K562 (cell line): ENCODE data around the gene RREB1. TPM values are rescaled to one million over a fixed set of nuclear protein-coding genes. Genes with fewer than 3 reads are reported as not detected.

Source experiments
- ATF7 ChIP-seq: fragments of 450-650 bp; IDR thresholded peaks from 2 replicates; pipeline ENCODE4 v1.7.1; 2014; ENCODE audit warnings: mild to moderate bottlenecking, moderate library complexity
- BRD4 ChIP-seq: fragments of 200-600 bp; sonication (generic); IDR thresholded peaks from 2 replicates; pipeline ENCODE4 v1.6.1; 2017; ENCODE audit warnings: inconsistent platforms
- BRD9 ChIP-seq: fragments of 450-650 bp; IDR thresholded peaks from 2 replicates; pipeline ENCODE4 v1.6.1; 2018; ENCODE audit warnings: low read depth; ENCODE audit not compliant: partially characterized antibody
- CHD2 ChIP-seq: IDR thresholded peaks from 2 replicates; pipeline ENCODE4 v1.6.1; 2011; ENCODE audit warnings: low read depth, low read length
- DEAF1 ChIP-seq: fragments of 450-650 bp; formaldehyde crosslinking; IDR thresholded peaks from 2 replicates; pipeline ENCODE4 v1.4.0; 2020; ENCODE audit warnings: mild to moderate bottlenecking, moderate library complexity
- DMBX1 ChIP-seq: fragments of 250-450 bp; sonication (Bioruptor Pico); IDR thresholded peaks from 2 replicates; pipeline ENCODE4 v1.8.0; 2022; ENCODE audit warnings: inconsistent platforms, mild to moderate bottlenecking, moderate library complexity, borderline replicate concordance
- HDAC8 ChIP-seq: fragments of 450-650 bp; IDR thresholded peaks from 2 replicates; pipeline ENCODE4 v1.6.1; 2016; ENCODE audit warnings: mild to moderate bottlenecking, missing genetic modification characterization, moderate library complexity, missing compliant biosample characterization
- MAFF ChIP-seq: IDR thresholded peaks from 2 replicates; pipeline ENCODE4 v1.6.1; 2012; ENCODE audit warnings: low read length, improper control_type of control experiment
- NBN ChIP-seq: fragments of 450-650 bp; IDR thresholded peaks from 2 replicates; pipeline ENCODE4 v1.6.1; 2016; ENCODE audit warnings: low read depth, mild to moderate bottlenecking
- NCOA4 ChIP-seq: fragments of 450-650 bp; IDR thresholded peaks from 2 replicates; pipeline ENCODE4 v1.6.1; 2018; ENCODE audit warnings: mild to moderate bottlenecking; ENCODE audit not compliant: partially characterized antibody
- NCOR1 ChIP-seq: fragments of 450-650 bp; IDR thresholded peaks from 2 replicates; pipeline ENCODE4 v1.6.1; 2016; ENCODE audit warnings: mild to moderate bottlenecking, moderate library complexity
- NR2C1 ChIP-seq, 2 experiments: fragments of 450-650 bp; IDR thresholded peaks; 2 replicates each; pipeline ENCODE4 v1.6.1; 2017; ENCODE audit warnings: mild to moderate bottlenecking in 2 of 2, antibody characterized with exemption in 1 of 2, inconsistent platforms in 1 of 2, missing compliant biosample characterization in 1 of 2, missing genetic modification characterization in 1 of 2
- PML ChIP-seq: IDR thresholded peaks from 2 replicates; pipeline ENCODE4 v1.6.1; 2012; ENCODE audit warnings: low read length, inconsistent platforms
- POLR2AphosphoS5 ChIP-seq: IDR thresholded peaks from 2 replicates; pipeline ENCODE4 v1.6.1; 2011; ENCODE audit warnings: mild to moderate bottlenecking, low read depth, low read length, moderate library complexity; ENCODE audit not compliant: control insufficient read depth, insufficient read depth
- RFX5 ChIP-seq: IDR thresholded peaks from 2 replicates; pipeline ENCODE4 v1.6.1; 2011; ENCODE audit warnings: low read depth, mild to moderate bottlenecking, improper control_type of control experiment, low read length
- RREB1 ChIP-seq: fragments of 250-450 bp; sonication (Bioruptor Pico); IDR thresholded peaks from 2 replicates; pipeline ENCODE4 v1.4.0; 2020
- SNAPC5 ChIP-seq: fragments of 250-450 bp; sonication (Bioruptor Pico); IDR thresholded peaks from 2 replicates; pipeline ENCODE4 v1.8.0; 2021; ENCODE audit warnings: moderate library complexity, mild to moderate bottlenecking, inconsistent platforms
- ZBTB17 ChIP-seq: fragments of 450-650 bp; formaldehyde crosslinking; IDR thresholded peaks from 2 replicates; pipeline ENCODE4 v1.4.0; 2020; ENCODE audit warnings: mild to moderate bottlenecking
- ZNF239 ChIP-seq: fragments of 250-450 bp; sonication (Bioruptor Pico); IDR thresholded peaks from 2 replicates; pipeline ENCODE4 v1.4.0; 2020; ENCODE audit warnings: mild to moderate bottlenecking
- ZNF253 ChIP-seq: fragments of 250-450 bp; sonication (Bioruptor Pico); conservative IDR thresholded peaks from 2 replicates; pipeline ENCODE4 v1.6.1; 2021; ENCODE audit warnings: mild to moderate bottlenecking
- ZNF263 ChIP-seq: sonication (generic); formaldehyde crosslinking; IDR thresholded peaks from 2 replicates; pipeline ENCODE4 v1.8.0; 2022; ENCODE audit warnings: mild to moderate bottlenecking, missing genetic modification reagents, borderline replicate concordance
- ZNF282 ChIP-seq: sonication (generic); formaldehyde crosslinking; IDR thresholded peaks from 2 replicates; pipeline ENCODE4 v1.8.1; 2023; ENCODE audit warnings: missing genetic modification reagents
- polyA plus RNA-seq, 8 experiments: library from polyadenylated mRNA; depleted of rRNA in 4 of 8; stranded (reverse) in 5 of 8; unstranded in 3 of 8; fragments of >200 nt; fragmentation: Nextera tagmentation in 2 of 8; fragmentation: Illumina TruSeq in 1 of 8; extraction: Ambion mirVana in 2 of 8; extraction: Trizol in 1 of 8; gene quantifications; 2 replicates each; pipeline versions ENCODE4 v1.2.1 to v1.2.3, GENCODE V29; 2011 to 2014; ENCODE audit warnings: inconsistent platforms in 1 of 8, missing spikeins in 1 of 8
- total RNA-seq, 7 experiments: library from RNA; depleted of rRNA in 6 of 7; stranded (reverse); fragments of >200 nt in 6 of 7; fragmentation: Illumina TruSeq in 2 of 7; extraction: Trizol in 2 of 7; gene quantifications; 2 replicates each; pipeline versions ENCODE4 v1.2.1 to v1.2.3, GENCODE V29; 2011 to 2021; ENCODE audit warnings: low replicate concordance in 1 of 7

Gene RREB1
- total and polyA plus RNA-seq, 9 of the 15 experiments (the other 6 are each of a cell fraction or from before 2014, with no cell fraction given), result 3.3 to 64.2 (median 19.3) TPM

GRCh38 chr6:7143476-7143974, 35.8 kb downstream of the RREB1 start (continued):
- no peak for TF ChIP-seq RREB1
- TF ChIP-seq ZNF239 (CRISPR knock-in tag), result peak; percentile 40; the same call in 1 of the 2 replicates
- TF ChIP-seq NCOR1, result peak; percentile 69
- no peak for TF ChIP-seq NBN
- TF ChIP-seq CHD2, result no peak
- TF ChIP-seq DEAF1 (CRISPR knock-in tag), result no peak; the same call in 1 of the 2 replicates
- no peak for TF ChIP-seq BRD4
- TF ChIP-seq ZNF253, result no peak
- TF ChIP-seq ZBTB17 (CRISPR knock-in tag), result no peak
- TF ChIP-seq ZNF282 (CRISPR knock-in tag), result no peak
- TF ChIP-seq HDAC8, result no peak
- TF ChIP-seq RFX5, result 0 out of 2 replicates have a peak, but pooled peaks have one; percentile 22
- TF ChIP-seq DMBX1 (CRISPR knock-in tag), result 0 out of 2 replicates have a peak, but pooled peaks have one; percentile 44
- TF ChIP-seq NCOA4, result no peak
- no peak for TF ChIP-seq MAFF
- TF ChIP-seq PML, result no peak
- TF ChIP-seq POLR2AphosphoS5, result no peak
- TF ChIP-seq ATF7, result peak; percentile 27; the same call in 1 of the 2 replicates
- TF ChIP-seq NR2C1 (IDR thresholded peaks at IDR 0.05), result no peak
- no peak for TF ChIP-seq NR2C1 (tag; IDR thresholded peaks at IDR 0.05)
- no peak for TF ChIP-seq SNAPC5 (CRISPR knock-in tag)
- peak; percentile 89 for TF ChIP-seq BRD9
- TF ChIP-seq ZNF263 (CRISPR knock-in tag), result no peak
